ENCODE data around the gene LRP4. TPM values are rescaled to one million over a fixed set of nuclear protein-coding genes. Genes with fewer than 3 reads are reported as not detected.

The LRP4 gene
- total and polyA plus RNA-seq, 2 of the 13 experiments (the other 11 are each of a cell fraction or from before 2014, with no cell fraction given): 4.7 to 13.3 TPM

GRCh38 chr11:46834821-46835220 lies 83.5 kb downstream of the LRP4 start:
- Histone ChIP-seq H3K4me3 (replicated peaks in 1 of 3; ENCODE audit: insufficient read depth in 1 of 3, low read depth in 2 of 3, low read length in 3 of 3) (no peak overlapping the region), H2AFZ (ENCODE audit: low read length) (no peak overlapping the region), H3K27ac (ENCODE audit: extremely low read length, insufficient read depth, low read length) (no peak overlapping the region), H3K9me3 (ENCODE audit: low read length) (no peaks in the 10 kb centered on the region), H3K9ac (ENCODE audit: insufficient read depth, low read depth, low read length) (no peak overlapping the region), H3K4me1 (ENCODE audit: insufficient read depth, low read length) (peaks cover 23% of the 10 kb centered on the region), H3K36me3 (replicated peaks in 1 of 2; ENCODE audit: control insufficient read depth in 1 of 2, insufficient read depth in 2 of 2, low read length in 2 of 2) (peaks cover 0 to 6% of the 10 kb centered on the region in 2 experiments; a peak in 1 of 5 replicates), H3K4me2 (ENCODE audit: low read depth, low read length) (no peak overlapping the region), H3K79me2 (ENCODE audit: insufficient read depth, low read length) (peaks cover 94% of the 10 kb centered on the region), H3K27me3 (ENCODE audit: control insufficient read depth in 1 of 2, insufficient read depth in 2 of 2, low read length in 2 of 2) (no peaks in the 10 kb centered on the region), H4K20me1 (ENCODE audit: insufficient read depth, low read length) (no peaks in the 10 kb centered on the region; the same call in 1 of the 2 replicates)
- in situ Hi-C loops (cut with HindIII; ENCODE audit: extremely low pct_ligation_motif_present, low pct_unique_long_range_greater_than_20kb): no loop called here
- TF ChIP-seq ZNF326 (CRISPR knock-in tag; IDR thresholded peaks at IDR 0.05; ENCODE audit: borderline replicate concordance) (no peak), ZBTB10 (CRISPR knock-in tag; IDR thresholded peaks at IDR 0.05; ENCODE audit: borderline replicate concordance) (no peak), THYN1 (CRISPR knock-in tag; IDR thresholded peaks at IDR 0.05; ENCODE audit: borderline replicate concordance, low read depth) (no peak), IRX3 (CRISPR knock-in tag; IDR thresholded peaks at IDR 0.05; ENCODE audit: borderline replicate concordance, low read depth) (no peak), ZBTB34 (CRISPR knock-in tag; IDR thresholded peaks at IDR 0.05) (no peak), CHD2 (IDR thresholded peaks at IDR 0.05; ENCODE audit: low read depth, low read length) (no peak), ZNF335 (CRISPR knock-in tag; IDR thresholded peaks at IDR 0.05) (no peak), SETDB1 (CRISPR knock-in tag; IDR thresholded peaks at IDR 0.05; ENCODE audit: borderline replicate concordance) (no peak), DR1 (CRISPR knock-in tag; IDR thresholded peaks at IDR 0.05) (no peak), ATF1 (CRISPR knock-in tag; IDR thresholded peaks at IDR 0.05) (no peak), ZNF3 (CRISPR knock-in tag; IDR thresholded peaks at IDR 0.05) (no peak), FOXC1 (CRISPR knock-in tag; IDR thresholded peaks at IDR 0.05; ENCODE audit: borderline replicate concordance) (no peak), SRSF1 (optimal IDR thresholded peaks at IDR 0.05; ENCODE audit: low read depth, low read length) (no peak), ZNF678 (CRISPR knock-in tag; IDR thresholded peaks at IDR 0.05) (no peak), SIN3A (IDR thresholded peaks at IDR 0.05; ENCODE audit: borderline replicate concordance, low read depth, low read length) (no peak), DNMT1 (CRISPR knock-in tag; IDR thresholded peaks at IDR 0.05) (no peak)
- TF ChIP-seq, protein P1, sequence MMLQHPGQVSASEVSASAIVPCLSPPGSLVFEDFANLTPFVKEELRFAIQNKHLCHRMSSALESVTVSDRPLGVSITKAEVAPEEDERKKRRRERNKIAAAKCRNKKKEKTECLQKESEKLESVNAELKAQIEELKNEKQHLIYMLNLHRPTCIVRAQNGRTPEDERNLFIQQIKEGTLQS (CRISPR knock-in tag; IDR thresholded peaks at IDR 0.05): no peak
- TF ChIP-seq, protein P2, sequence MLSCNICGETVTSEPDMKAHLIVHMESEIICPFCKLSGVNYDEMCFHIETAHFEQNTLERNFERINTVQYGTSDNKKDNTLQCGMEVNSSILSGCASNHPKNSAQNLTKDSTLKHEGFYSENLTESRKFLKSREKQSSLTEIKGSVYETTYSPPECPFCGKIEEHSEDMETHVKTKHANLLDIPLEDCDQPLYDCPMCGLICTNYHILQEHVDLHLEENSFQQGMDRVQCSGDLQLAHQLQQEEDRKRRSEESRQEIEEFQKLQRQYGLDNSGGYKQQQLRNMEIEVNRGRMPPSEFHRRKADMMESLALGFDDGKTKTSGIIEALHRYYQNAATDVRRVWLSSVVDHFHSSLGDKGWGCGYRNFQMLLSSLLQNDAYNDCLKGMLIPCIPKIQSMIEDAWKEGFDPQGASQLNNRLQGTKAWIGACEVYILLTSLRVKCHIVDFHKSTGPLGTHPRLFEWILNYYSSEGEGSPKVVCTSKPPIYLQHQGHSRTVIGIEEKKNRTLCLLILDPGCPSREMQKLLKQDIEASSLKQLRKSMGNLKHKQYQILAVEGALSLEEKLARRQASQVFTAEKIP (CRISPR knock-in tag; IDR thresholded peaks at IDR 0.05; ENCODE audit: borderline replicate concordance): no peak
- intact Hi-C loops (cut with micrococcal nuclease; ENCODE audit: unreplicated experiment): no loop called here
- no peak for DNase-seq (ENCODE audit: low spot score)
- ATAC-seq: no peak
- ChIA-PET CTCF (ENCODE audit: low intra/inter-chr PET ratio, low total read pairs) (no interaction called here), POLR2A (no interaction called here)
- BruUV-seq (replicated peaks): no TSS peak
- no peak for FAIRE-seq
- 99% methylated on average over 4 of the region's 4 CpGs for WGBS (ENCODE audit: low lambda C conversion rate)

All from HepG2 (cell line).